ENCODE results near the gene ENAH.

The ENAH gene

DNA sequence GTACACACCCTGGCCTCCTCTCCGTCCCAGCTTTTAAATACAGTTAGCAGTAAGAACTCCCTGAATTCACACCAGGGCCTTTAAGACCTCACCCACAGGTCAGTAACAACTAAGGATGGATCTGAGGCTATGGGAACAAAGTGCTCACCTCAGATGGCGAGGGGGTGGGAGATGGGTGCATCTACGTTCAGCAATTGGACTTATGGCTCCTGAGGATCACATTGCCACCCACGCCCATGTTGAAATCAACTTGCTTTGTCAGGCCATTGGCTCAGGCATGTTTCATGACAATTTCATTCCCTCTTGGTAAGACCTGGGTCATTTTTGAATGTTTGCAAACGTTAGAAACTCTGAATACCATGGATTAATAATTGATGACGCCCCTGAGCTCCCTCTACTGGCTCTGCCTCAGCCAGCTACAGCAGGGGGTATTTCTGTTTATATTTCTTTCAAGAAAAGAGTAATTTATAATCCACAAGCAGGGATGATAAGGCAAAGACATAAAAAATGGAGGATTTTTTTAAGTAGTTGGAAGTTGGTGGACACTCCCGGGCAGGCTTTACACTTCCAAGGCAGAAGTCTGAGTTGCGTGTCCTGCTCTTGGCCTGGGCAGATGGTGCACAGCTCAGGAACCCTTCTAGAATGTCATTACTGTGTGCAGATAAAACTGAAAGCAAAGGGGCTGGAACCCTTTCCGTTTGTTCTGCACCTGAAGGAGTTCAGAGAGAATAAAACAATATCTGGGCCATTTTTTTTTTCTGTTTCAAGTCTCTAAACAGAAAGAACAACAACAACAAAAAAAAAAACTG is 211.4 kb downstream of the ENAH start:
- ATAC-seq (replicated peaks) = no peak
- no peaks in the 10 kb centered on the region for H3K27me3 Mint-ChIP-seq
- no peaks in the 10 kb centered on the region for H3K36me3 Mint-ChIP-seq
- H3K9me3 Mint-ChIP-seq = peaks cover 0 to 1% of the 10 kb centered on the region in 2 donors
- H3K4me1 Mint-ChIP-seq = peaks cover 44 to 72% of the 10 kb centered on the region in 2 donors
- H3K4me3 Mint-ChIP-seq = peak overlapping the region in 1 of 2 donors; percentile 19
- peak overlapping the region; percentile 83 for H3K27ac Mint-ChIP-seq
- no peak for DNase-seq

DNA sequence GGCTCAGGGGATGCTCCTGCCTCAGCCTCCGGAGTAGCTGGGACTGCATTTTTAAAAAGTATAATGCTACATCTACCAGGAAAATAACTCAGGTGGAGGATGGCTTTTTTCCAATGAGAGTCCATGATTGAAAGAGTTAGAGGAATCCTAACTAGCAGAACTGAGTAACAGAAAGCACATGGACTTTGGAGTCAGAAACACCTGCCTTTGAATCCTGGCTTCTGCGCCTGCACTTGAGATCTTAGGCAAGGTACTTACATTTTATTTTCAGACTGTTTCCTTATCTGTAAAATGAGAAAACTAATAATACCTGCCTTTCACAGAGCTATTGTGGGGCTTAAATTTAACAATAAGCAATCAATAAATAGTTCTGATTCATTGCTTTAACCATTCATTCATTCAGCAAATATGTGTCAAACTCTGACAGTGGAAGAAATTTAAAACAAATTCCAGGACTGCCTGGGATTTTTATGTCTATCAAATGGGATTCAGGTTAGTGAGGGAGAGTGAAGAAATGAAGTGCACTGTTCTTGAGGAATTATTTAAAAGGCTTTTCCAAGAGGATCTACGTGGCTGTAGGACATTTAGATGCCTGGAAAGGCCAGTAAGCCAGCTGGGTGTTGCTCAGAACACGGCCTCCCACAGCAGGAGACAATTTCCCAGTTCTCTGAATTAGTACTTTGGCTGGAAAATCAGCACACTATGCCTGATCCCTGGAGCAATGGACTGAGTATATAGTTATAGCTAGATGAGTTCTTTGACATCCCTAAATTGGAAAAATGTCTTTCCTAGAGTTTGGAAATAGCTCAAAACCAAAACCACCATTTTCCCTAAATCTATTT is 212.3 kb downstream of the ENAH start:
- H3K4me1 Mint-ChIP-seq = peaks cover 47 to 72% of the 10 kb centered on the region in 2 donors
- H3K9me3 Mint-ChIP-seq = peaks cover 0 to 1% of the 10 kb centered on the region in 2 donors
- H3K27ac Mint-ChIP-seq = no peak overlapping the region
- no peak overlapping the region for H3K4me3 Mint-ChIP-seq
- H3K27me3 Mint-ChIP-seq = no peaks in the 10 kb centered on the region
- ATAC-seq (replicated peaks) = no peak
- DNase-seq = no peak
- H3K36me3 Mint-ChIP-seq = no peaks in the 10 kb centered on the region

DNA sequence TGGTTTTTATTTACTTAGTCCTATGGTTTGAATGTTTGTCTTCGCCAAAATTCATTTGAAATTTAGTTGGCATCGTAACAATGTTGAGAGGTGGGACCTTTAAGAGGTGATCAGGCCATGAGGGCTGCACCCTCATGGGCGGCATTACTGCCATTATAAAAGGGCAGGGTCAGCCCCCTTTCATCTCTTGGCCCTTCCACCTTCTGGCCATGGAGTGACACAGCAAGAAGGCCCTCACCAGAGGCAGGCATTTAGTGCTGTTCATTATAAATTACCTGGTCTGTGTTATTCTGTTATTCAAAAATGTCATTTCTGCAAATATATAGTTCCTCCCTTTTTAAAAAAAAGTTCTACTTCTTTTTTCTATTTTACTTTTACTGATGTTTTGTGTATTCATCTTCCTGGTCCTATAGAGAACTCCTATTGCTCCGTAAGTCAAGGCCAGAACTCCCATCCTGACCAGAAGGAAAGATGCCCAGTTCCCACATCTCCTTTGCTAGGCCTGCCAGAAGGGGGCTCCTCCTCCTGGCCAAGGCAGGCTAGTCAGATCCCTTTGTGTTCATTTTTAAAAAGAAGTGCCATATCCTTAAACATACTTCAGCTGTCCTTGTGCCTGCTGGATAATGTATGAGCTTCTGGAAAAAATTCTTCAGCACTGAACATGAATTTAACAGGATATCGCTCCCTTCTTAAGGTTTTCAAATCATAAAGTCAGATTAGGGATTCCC is 215.0 kb downstream of the ENAH start:
- ATAC-seq (replicated peaks) (no peak), DNase-seq (no peak)
- Mint-ChIP-seq H3K27me3 (no peaks in the 10 kb centered on the region), H3K27ac (no peak overlapping the region), H3K4me1 (peaks cover 34 to 70% of the 10 kb centered on the region in 2 donors), H3K36me3 (no peaks in the 10 kb centered on the region), H3K9me3 (no peaks in the 10 kb centered on the region), H3K4me3 (no peak overlapping the region)
